ENCODE results near the gene AK5. TPM values are rescaled to one million over a fixed set of nuclear protein-coding genes. Genes with fewer than 3 reads are reported as not detected.

Gene AK5
- total RNA-seq, 2 donors from 2014 or later, result 0.46 to 2.8 TPM

GRCh38 chr1:77387553-77387952 is 105.7 kb downstream of the AK5 start:
- no peaks in the 10 kb centered on the region for H3K9me3 Mint-ChIP-seq
- no peak overlapping the region for H3K4me3 Mint-ChIP-seq
- no peak for TF ChIP-seq CTCF (conservative IDR thresholded peaks at IDR 0.05)
- DNase-seq, result no peak
- Histone ChIP-seq H3K9me3 (ENCODE audit: control insufficient read depth, low read length) (no peaks in the 10 kb centered on the region), H3K4me1 (ENCODE audit: control insufficient read depth, insufficient read depth, low read length) (no peaks in the 10 kb centered on the region), H3K36me3 (ENCODE audit: control insufficient read depth, insufficient read depth, low read length) (no peaks in the 10 kb centered on the region), H3K9ac (ENCODE audit: extremely low read depth, low read length, poor library complexity, severe bottlenecking) (no peak overlapping the region), H3K4me3 (ENCODE audit: low read length) (no peak overlapping the region), H3K27ac (ENCODE audit: low read depth, low read length) (no peak overlapping the region), H3K27me3 (ENCODE audit: control insufficient read depth, insufficient read depth, low read length, poor library complexity, severe bottlenecking) (peaks cover 5% of the 10 kb centered on the region)
- no peak overlapping the region for H3K27ac Mint-ChIP-seq
- H3K27me3 Mint-ChIP-seq (ENCODE audit: insufficient read depth), result no peaks in the 10 kb centered on the region
- WGBS, 2 experiments (ENCODE audit: insufficient coverage in 1 of 2, insufficient read length in 1 of 2), result 90 to 100% methylated on average over 1 of the region's 1 CpG
- H3K4me1 Mint-ChIP-seq, result no peaks in the 10 kb centered on the region
- H3K36me3 Mint-ChIP-seq (ENCODE audit: low read depth), result no peaks in the 10 kb centered on the region

GRCh38 chr1:77388661-77389060 is 106.8 kb downstream of the AK5 start:
- H3K36me3 ChIP-seq (ENCODE audit: control insufficient read depth, insufficient read depth, low read length), result no peaks in the 10 kb centered on the region
- H3K4me3 Mint-ChIP-seq, result no peak overlapping the region
- no peak overlapping the region for H3K9ac ChIP-seq (ENCODE audit: extremely low read depth, low read length, poor library complexity, severe bottlenecking)
- H3K36me3 Mint-ChIP-seq (ENCODE audit: low read depth), result no peaks in the 10 kb centered on the region
- TF ChIP-seq CTCF (conservative IDR thresholded peaks at IDR 0.05), result no peak
- no peak overlapping the region for H3K27ac Mint-ChIP-seq
- no peaks in the 10 kb centered on the region for H3K4me1 Mint-ChIP-seq
- H3K4me1 ChIP-seq (ENCODE audit: control insufficient read depth, insufficient read depth, low read length), result no peaks in the 10 kb centered on the region
- DNase-seq, result no peak
- H3K9me3 Mint-ChIP-seq, result no peaks in the 10 kb centered on the region
- WGBS, 2 experiments (ENCODE audit: insufficient coverage in 1 of 2, insufficient read length in 1 of 2), result 90% methylated on average over 3 of the region's 3 CpGs
- peaks cover 5% of the 10 kb centered on the region for H3K27me3 ChIP-seq (ENCODE audit: control insufficient read depth, insufficient read depth, low read length, poor library complexity, severe bottlenecking)
- no peaks in the 10 kb centered on the region for H3K9me3 ChIP-seq (ENCODE audit: control insufficient read depth, low read length)
- H3K4me3 ChIP-seq (ENCODE audit: low read length), result no peak overlapping the region
- no peaks in the 10 kb centered on the region for H3K27me3 Mint-ChIP-seq (ENCODE audit: insufficient read depth)
- no peak overlapping the region for H3K27ac ChIP-seq (ENCODE audit: low read depth, low read length)

- H3K36me3 ChIP-seq (ENCODE audit: control insufficient read depth, insufficient read depth, low read length), result no peaks in the 10 kb centered on the region
- H3K4me1 ChIP-seq (ENCODE audit: control insufficient read depth, insufficient read depth, low read length), result peaks cover 7% of the 10 kb centered on the region
- H3K9me3 ChIP-seq (ENCODE audit: control insufficient read depth, low read length), result no peaks in the 10 kb centered on the region
- no peak overlapping the region for H3K4me3 ChIP-seq (ENCODE audit: low read length)
- peaks cover 5% of the 10 kb centered on the region for H3K27me3 ChIP-seq (ENCODE audit: control insufficient read depth, insufficient read depth, low read length, poor library complexity, severe bottlenecking)
- Mint-ChIP-seq H3K4me1 (peaks cover 19% of the 10 kb centered on the region), H3K36me3 (ENCODE audit: low read depth) (no peaks in the 10 kb centered on the region), H3K9me3 (no peaks in the 10 kb centered on the region), H3K27ac (no peak overlapping the region), H3K4me3 (no peak overlapping the region), H3K27me3 (ENCODE audit: insufficient read depth) (no peaks in the 10 kb centered on the region)
- 94% methylated on average over 4 of the region's 4 CpGs; no CpG with 5 or more reads in 1 of the 2 experiments for WGBS, 2 experiments (ENCODE audit: insufficient coverage in 1 of 2, insufficient read length in 1 of 2)
- H3K27ac ChIP-seq (ENCODE audit: low read depth, low read length), result no peak overlapping the region
- DNase-seq, result no peak
- H3K9ac ChIP-seq (ENCODE audit: extremely low read depth, low read length, poor library complexity, severe bottlenecking), result no peak overlapping the region
- no peak for TF ChIP-seq CTCF (conservative IDR thresholded peaks at IDR 0.05)
These were observed 110.7 kb downstream of the AK5 start for GRCh38 chr1:77392486-77392885.

Data from endodermal cell (in vitro differentiated cells).